ENCODE data around the gene DHX40.

- TF ChIP-seq, protein P1, sequence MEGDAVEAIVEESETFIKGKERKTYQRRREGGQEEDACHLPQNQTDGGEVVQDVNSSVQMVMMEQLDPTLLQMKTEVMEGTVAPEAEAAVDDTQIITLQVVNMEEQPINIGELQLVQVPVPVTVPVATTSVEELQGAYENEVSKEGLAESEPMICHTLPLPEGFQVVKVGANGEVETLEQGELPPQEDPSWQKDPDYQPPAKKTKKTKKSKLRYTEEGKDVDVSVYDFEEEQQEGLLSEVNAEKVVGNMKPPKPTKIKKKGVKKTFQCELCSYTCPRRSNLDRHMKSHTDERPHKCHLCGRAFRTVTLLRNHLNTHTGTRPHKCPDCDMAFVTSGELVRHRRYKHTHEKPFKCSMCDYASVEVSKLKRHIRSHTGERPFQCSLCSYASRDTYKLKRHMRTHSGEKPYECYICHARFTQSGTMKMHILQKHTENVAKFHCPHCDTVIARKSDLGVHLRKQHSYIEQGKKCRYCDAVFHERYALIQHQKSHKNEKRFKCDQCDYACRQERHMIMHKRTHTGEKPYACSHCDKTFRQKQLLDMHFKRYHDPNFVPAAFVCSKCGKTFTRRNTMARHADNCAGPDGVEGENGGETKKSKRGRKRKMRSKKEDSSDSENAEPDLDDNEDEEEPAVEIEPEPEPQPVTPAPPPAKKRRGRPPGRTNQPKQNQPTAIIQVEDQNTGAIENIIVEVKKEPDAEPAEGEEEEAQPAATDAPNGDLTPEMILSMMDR (IDR thresholded peaks at IDR 0.05; ENCODE audit: borderline replicate concordance, extremely low read depth, low read length, poor library complexity, severe bottlenecking): no peak
- no peak for TF ChIP-seq EZH2 (IDR thresholded peaks at IDR 0.05; ENCODE audit: borderline replicate concordance, low read depth, low read length, severe bottlenecking)
Observed at GRCh38 chr17:59626756-59627155, 61.3 kb downstream of the DHX40 start.
